ENCODE measurements around the gene RAB43.

- TF ChIP-seq CTCF (IDR thresholded peaks at IDR 0.05) (peak; percentile 40), EZH2phosphoT487 (IDR thresholded peaks at IDR 0.05) (no peak)
Measured at GRCh38 chr3:129162729-129163579, 41.4 kb upstream of the RAB43 start.
